ENCODE results near the gene SPAAR. TPM values are rescaled to one million over a fixed set of nuclear protein-coding genes. Genes with fewer than 3 reads are reported as not detected.

SPAAR gene
- polyA plus RNA-seq, 1 donor (not counting 4 experiments of a cell fraction or from before 2014, with no cell fraction given) = not detected

GRCh38 chr9:35917261-35917660 lies 8.0 kb downstream of the SPAAR start:
- H3K79me2 ChIP-seq (ENCODE audit: control insufficient read depth, insufficient read depth, low read length) = no peaks in the 10 kb centered on the region
- no peak overlapping the region for H3K27ac ChIP-seq (ENCODE audit: control insufficient read depth, insufficient read depth, low read length)
- H3K4me2 ChIP-seq (ENCODE audit: control insufficient read depth, extremely low read depth, insufficient read depth, low read depth, low read length) = no peak overlapping the region
- DNase-seq (ENCODE audit: low read depth, low spot score) (no peak), FAIRE-seq (no peak)
- peaks cover 4% of the 10 kb centered on the region for H3K4me1 ChIP-seq (ENCODE audit: control insufficient read depth, extremely low read depth, insufficient read depth, low read length)
- H3K4me3 ChIP-seq (ENCODE audit: control insufficient read depth in 2 of 3, extremely low read depth in 1 of 3, insufficient read depth in 2 of 3, low read depth in 1 of 3, low read length in 3 of 3) = no peak overlapping the region
- no peaks in the 10 kb centered on the region for H3K9me1 ChIP-seq (ENCODE audit: control insufficient read depth, extremely low read depth, insufficient read depth, low read length)
- H4K20me1 ChIP-seq (ENCODE audit: control insufficient read depth, extremely low read depth, insufficient read depth, low read length) = no peaks in the 10 kb centered on the region
- H3K27me3 ChIP-seq (ENCODE audit: control insufficient read depth, extremely low read depth, insufficient read depth, low read length) = no peaks in the 10 kb centered on the region
- no peaks in the 10 kb centered on the region for H3K36me3 ChIP-seq (ENCODE audit: control insufficient read depth in 2 of 2, extremely low read depth in 1 of 2, insufficient read depth in 2 of 2, low read length in 2 of 2)
- no peaks in the 10 kb centered on the region for H3K9me3 ChIP-seq (ENCODE audit: control insufficient read depth, low read depth, low read length)
- no peak overlapping the region for H2AFZ ChIP-seq (ENCODE audit: control insufficient read depth, low read length)
- no peak for TF ChIP-seq CTCF (optimal IDR thresholded peaks at IDR 0.05 in 1 of 3, IDR thresholded peaks at IDR 0.05 in 1 of 3, conservative IDR thresholded peaks at IDR 0.05 in 1 of 3; ENCODE audit: extremely low read depth in 1 of 3, insufficient read depth in 2 of 3, low read length in 3 of 3)
- TF ChIP-seq EZH2 (IDR thresholded peaks at IDR 0.05; ENCODE audit: low read length) = no peak
- dilution Hi-C loops (cut with MboI; ENCODE audit: extremely low pct_ligation_motif_present, low sequenced_read_pairs) = no loop called here
- no peak overlapping the region for H3K9ac ChIP-seq (ENCODE audit: control insufficient read depth, extremely low read depth, insufficient read depth, low read length)

GRCh38 chr9:35918780-35919179 lies 9.5 kb downstream of the SPAAR start:
- no peak for TF ChIP-seq CTCF (optimal IDR thresholded peaks at IDR 0.05 in 1 of 3, IDR thresholded peaks at IDR 0.05 in 1 of 3, conservative IDR thresholded peaks at IDR 0.05 in 1 of 3; ENCODE audit: extremely low read depth in 1 of 3, insufficient read depth in 2 of 3, low read length in 3 of 3)
- no peak for TF ChIP-seq EZH2 (IDR thresholded peaks at IDR 0.05; ENCODE audit: low read length)
- no peaks in the 10 kb centered on the region for H3K79me2 ChIP-seq (ENCODE audit: control insufficient read depth, insufficient read depth, low read length)
- no peaks in the 10 kb centered on the region for H3K36me3 ChIP-seq (ENCODE audit: control insufficient read depth in 2 of 2, extremely low read depth in 1 of 2, insufficient read depth in 2 of 2, low read length in 2 of 2)
- no peaks in the 10 kb centered on the region for H3K9me1 ChIP-seq (ENCODE audit: control insufficient read depth, extremely low read depth, insufficient read depth, low read length)
- no peaks in the 10 kb centered on the region for H3K9me3 ChIP-seq (ENCODE audit: control insufficient read depth, low read depth, low read length)
- no peaks in the 10 kb centered on the region for H4K20me1 ChIP-seq (ENCODE audit: control insufficient read depth, extremely low read depth, insufficient read depth, low read length)
- H3K4me2 ChIP-seq (ENCODE audit: control insufficient read depth, extremely low read depth, insufficient read depth, low read depth, low read length) = no peak overlapping the region
- no peak for FAIRE-seq
- H3K27me3 ChIP-seq (ENCODE audit: control insufficient read depth, extremely low read depth, insufficient read depth, low read length) = no peaks in the 10 kb centered on the region
- no peak overlapping the region for H3K4me3 ChIP-seq (ENCODE audit: control insufficient read depth in 2 of 3, extremely low read depth in 1 of 3, insufficient read depth in 2 of 3, low read depth in 1 of 3, low read length in 3 of 3)
- H3K27ac ChIP-seq (ENCODE audit: control insufficient read depth, insufficient read depth, low read length) = no peak overlapping the region
- dilution Hi-C loops (cut with MboI; ENCODE audit: extremely low pct_ligation_motif_present, low sequenced_read_pairs) = no loop called here
- no peak overlapping the region for H3K9ac ChIP-seq (ENCODE audit: control insufficient read depth, extremely low read depth, insufficient read depth, low read length)
- no peak for DNase-seq (ENCODE audit: low read depth, low spot score)
- peaks cover 9% of the 10 kb centered on the region for H3K4me1 ChIP-seq (ENCODE audit: control insufficient read depth, extremely low read depth, insufficient read depth, low read length)
- no peak overlapping the region for H2AFZ ChIP-seq (ENCODE audit: control insufficient read depth, low read length)
